Loucy (cell line): ENCODE data around the gene SNX13.

Experiments used
- EZH2phosphoT487 ChIP-seq: fragments of 200-600 bp; IDR thresholded peaks from 2 replicates; pipeline ENCODE4 v1.6.1; 2018; ENCODE audit warnings: antibody characterized with exemption, mild to moderate bottlenecking, moderate library complexity, borderline replicate concordance
- TF ChIP-seq, protein P1 (sequence below): fragments of 200-600 bp; sonication (generic); conservative IDR thresholded peaks from 2 replicates; pipeline ENCODE4 v1.5.1; 2014; ENCODE audit warnings: mild to moderate bottlenecking, antibody characterized with exemption, low read length

DNA sequence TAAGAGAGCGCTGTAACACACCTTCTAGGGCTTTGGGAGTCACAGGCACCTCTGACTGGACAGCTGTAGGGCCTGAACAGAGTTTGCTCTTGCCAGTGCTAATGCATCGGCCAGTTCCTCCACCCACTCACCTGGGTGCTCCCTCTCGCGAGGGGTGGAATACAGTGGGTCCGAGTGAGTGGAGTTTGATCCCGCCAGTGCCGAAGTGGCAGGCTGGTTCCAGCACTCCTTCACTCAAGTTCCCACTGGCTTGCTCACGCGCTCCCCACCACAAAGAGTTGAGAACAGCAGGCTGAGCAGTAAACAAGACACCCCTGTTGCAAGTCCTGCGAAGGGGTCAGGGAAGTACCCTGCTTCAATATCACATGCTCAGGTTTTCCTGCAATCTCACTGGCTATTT lies 91.8 kb downstream of the SNX13 start:
- TF ChIP-seq, protein P1, sequence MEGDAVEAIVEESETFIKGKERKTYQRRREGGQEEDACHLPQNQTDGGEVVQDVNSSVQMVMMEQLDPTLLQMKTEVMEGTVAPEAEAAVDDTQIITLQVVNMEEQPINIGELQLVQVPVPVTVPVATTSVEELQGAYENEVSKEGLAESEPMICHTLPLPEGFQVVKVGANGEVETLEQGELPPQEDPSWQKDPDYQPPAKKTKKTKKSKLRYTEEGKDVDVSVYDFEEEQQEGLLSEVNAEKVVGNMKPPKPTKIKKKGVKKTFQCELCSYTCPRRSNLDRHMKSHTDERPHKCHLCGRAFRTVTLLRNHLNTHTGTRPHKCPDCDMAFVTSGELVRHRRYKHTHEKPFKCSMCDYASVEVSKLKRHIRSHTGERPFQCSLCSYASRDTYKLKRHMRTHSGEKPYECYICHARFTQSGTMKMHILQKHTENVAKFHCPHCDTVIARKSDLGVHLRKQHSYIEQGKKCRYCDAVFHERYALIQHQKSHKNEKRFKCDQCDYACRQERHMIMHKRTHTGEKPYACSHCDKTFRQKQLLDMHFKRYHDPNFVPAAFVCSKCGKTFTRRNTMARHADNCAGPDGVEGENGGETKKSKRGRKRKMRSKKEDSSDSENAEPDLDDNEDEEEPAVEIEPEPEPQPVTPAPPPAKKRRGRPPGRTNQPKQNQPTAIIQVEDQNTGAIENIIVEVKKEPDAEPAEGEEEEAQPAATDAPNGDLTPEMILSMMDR, result no peak
- no peak for TF ChIP-seq EZH2phosphoT487
